ENCODE measurements around the gene ZSWIM7. TPM values are rescaled to one million over a fixed set of nuclear protein-coding genes. Genes with fewer than 3 reads are reported as not detected.

ZSWIM7 gene
- total RNA-seq, 6 experiments from 2014 or later = 10.6 to 21.8 (median 11.8) TPM

DNA sequence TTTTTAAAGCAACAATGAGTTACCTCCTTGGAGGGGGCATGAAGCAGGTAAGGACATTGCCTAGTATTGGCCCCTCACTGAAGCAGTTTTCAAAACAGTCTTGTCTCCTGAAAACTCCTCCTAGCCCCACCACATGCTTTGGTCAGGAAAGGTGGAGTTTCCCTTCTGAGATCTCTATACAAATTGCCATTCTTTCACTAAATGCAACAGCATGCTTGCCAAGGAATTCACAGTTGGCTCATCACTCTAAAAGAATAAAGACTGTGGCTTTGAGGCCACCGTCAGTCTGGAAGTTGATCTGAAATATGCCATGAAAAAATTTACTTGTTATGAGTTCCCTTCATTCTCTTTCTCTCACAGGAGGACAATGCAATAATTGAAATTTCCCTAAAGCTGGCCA lies 4.3 kb upstream of the ZSWIM7 start:
- TF ChIP-seq, protein P1, sequence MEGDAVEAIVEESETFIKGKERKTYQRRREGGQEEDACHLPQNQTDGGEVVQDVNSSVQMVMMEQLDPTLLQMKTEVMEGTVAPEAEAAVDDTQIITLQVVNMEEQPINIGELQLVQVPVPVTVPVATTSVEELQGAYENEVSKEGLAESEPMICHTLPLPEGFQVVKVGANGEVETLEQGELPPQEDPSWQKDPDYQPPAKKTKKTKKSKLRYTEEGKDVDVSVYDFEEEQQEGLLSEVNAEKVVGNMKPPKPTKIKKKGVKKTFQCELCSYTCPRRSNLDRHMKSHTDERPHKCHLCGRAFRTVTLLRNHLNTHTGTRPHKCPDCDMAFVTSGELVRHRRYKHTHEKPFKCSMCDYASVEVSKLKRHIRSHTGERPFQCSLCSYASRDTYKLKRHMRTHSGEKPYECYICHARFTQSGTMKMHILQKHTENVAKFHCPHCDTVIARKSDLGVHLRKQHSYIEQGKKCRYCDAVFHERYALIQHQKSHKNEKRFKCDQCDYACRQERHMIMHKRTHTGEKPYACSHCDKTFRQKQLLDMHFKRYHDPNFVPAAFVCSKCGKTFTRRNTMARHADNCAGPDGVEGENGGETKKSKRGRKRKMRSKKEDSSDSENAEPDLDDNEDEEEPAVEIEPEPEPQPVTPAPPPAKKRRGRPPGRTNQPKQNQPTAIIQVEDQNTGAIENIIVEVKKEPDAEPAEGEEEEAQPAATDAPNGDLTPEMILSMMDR (IDR thresholded peaks at IDR 0.05) = no peak
- no peak for TF ChIP-seq POLR2A (IDR thresholded peaks at IDR 0.05)
- DNase-seq = no peak
- no peaks in the 10 kb centered on the region for H3K27me3 ChIP-seq
- no peaks in the 10 kb centered on the region for H3K9me3 ChIP-seq
- no peak overlapping the region for H3K4me3 ChIP-seq
- 71% methylated on average over 1 of the region's 1 CpG for WGBS (ENCODE audit: insufficient coverage, low coverage, low lambda C conversion rate, missing lambda C conversion rate)
- H3K27ac ChIP-seq = no peak overlapping the region
- intact Hi-C loops (cut with DNase I) = no loop called here
- peaks cover 0 to 9% (median 0%) of the 10 kb centered on the region in 4 donors for H3K4me1 ChIP-seq
- peaks cover 0 to 73% (median 27%) of the 10 kb centered on the region in 4 donors for H3K36me3 ChIP-seq
- no peak for ATAC-seq

DNA sequence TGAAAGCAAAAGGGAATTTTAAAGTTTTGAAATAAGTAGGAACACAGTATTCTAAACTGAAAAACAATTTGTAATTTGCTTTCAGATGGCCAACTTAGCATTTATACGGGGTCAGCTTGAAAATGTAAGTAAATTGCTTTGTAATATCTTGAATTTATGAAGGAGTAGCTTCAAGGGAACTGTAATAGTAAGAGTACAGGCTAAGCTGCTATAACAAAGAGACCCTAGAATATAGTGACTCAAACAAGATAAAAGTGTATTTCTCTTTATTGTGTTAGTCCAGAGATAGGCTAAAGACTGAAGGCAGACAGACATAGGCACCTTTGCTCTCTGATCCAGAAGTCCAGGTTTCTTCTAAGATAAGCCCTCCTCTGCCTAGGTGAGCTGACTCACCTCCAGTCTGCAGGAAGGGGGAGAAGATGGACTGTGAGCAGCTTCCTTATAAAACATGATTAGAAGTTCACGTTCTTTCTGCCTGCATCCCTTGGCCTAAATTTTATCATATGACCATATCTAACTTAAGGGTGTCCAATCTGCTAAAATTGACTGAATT lies 3.3 kb upstream of the ZSWIM7 start:
- H3K27me3 ChIP-seq = no peaks in the 10 kb centered on the region
- WGBS (ENCODE audit: insufficient coverage, low coverage, low lambda C conversion rate, missing lambda C conversion rate) = 94% methylated on average over 2 of the region's 2 CpGs
- TF ChIP-seq, protein P1 (IDR thresholded peaks at IDR 0.05) = no peak
- no peak for TF ChIP-seq POLR2A (IDR thresholded peaks at IDR 0.05)
- peaks cover 0 to 64% (median 26%) of the 10 kb centered on the region in 4 donors for H3K36me3 ChIP-seq
- H3K4me3 ChIP-seq = no peak overlapping the region
- no peaks in the 10 kb centered on the region for H3K9me3 ChIP-seq
- H3K27ac ChIP-seq = no peak overlapping the region
- H3K4me1 ChIP-seq = peaks cover 0 to 14% (median 0%) of the 10 kb centered on the region in 4 donors
- DNase-seq (no peak), ATAC-seq (no peak)
- intact Hi-C loops (cut with DNase I) = no loop called here

DNA sequence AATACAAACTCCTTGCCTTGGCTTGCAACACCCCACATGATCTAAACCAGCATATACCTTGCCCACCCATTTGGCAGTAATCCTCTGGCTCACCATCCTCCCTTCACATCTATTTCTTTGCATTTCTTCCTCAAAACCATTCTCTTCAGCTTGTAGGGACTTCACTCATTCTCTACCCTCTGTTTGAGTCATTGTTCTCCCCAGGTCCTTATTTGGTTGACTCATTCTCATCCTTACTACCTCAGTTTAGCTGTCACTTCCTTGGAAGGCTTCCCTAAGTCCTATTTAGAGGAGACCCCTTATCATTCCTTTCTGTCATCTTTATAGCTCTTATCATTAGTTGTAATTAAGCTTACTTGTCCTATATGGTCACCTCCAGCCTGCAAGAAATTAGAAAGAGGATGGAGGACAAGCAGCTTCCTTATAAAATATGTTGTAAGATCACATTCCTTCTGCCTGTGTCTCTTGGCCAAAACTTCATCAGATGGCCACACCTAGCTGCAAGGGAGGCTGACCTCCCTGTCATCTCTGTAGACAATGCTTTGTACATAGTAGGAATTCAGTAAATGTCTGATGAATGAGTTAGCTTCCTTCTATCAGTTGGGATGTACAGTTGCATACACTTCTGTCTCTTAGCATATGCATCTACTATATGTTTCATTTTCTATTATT lies 1.9 kb upstream of the ZSWIM7 start:
- Histone ChIP-seq H3K4me1 (peaks cover 0 to 14% (median 0%) of the 10 kb centered on the region in 4 donors), H3K4me3 (no peak overlapping the region), H3K36me3 (peaks cover 0 to 50% (median 22%) of the 10 kb centered on the region in 4 donors), H3K9me3 (no peaks in the 10 kb centered on the region), H3K27ac (no peak overlapping the region), H3K27me3 (no peaks in the 10 kb centered on the region)
- ATAC-seq (no peak), DNase-seq (no peak)
- intact Hi-C loops (cut with DNase I) = no loop called here
- TF ChIP-seq POLR2A (IDR thresholded peaks at IDR 0.05) = no peak
- TF ChIP-seq, protein P1 (IDR thresholded peaks at IDR 0.05) = no peak

DNA sequence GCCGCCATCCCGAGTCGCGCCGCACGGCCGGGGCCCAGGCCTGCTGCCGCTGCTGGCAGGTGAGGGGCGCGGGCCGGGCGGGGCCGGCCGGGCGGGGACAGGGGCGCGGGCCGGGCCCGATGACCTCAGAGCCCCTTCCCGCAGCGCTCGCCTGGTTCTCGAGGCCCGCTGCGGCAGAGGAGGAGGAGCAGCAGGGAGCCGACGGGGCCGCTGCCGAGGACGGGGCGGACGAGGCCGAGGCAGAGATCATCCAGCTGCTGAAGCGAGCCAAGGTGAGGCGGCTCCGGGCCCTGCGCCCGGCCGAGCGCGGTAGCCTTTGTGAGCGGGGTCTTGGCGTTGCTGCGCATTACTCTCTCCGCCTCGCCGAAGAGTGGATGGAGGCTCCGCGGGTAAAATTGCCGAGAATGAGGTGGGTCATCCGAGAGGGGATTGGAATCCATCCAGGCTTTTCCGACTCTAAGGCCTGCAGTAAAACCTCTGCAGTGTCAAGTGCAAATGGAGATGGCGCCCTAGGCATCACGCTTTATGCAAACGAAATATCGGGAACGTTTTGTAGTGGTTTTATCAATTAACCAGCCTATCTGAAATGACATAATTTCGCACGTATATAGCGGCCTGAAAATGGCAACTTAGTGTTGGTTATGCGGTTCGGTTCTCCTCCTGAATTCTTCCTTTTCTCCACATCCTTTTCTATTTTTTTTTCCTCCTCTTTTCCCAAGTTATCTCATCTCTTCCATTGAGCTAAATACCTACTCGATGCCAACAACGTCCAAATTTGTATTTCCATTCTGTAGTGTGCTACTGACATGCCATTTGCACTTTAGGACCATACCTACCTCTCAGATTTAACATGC lies 697 bp upstream of the ZSWIM7 start:
- H3K27me3 ChIP-seq = no peaks in the 10 kb centered on the region
- 1% methylated on average over 18 of the region's 64 CpGs for WGBS (ENCODE audit: insufficient coverage, low coverage, low lambda C conversion rate, missing lambda C conversion rate)
- intact Hi-C loops (cut with DNase I) = loop anchor here in 1 of 2 donors (10.0 kb wide), 1 partner anchor 55 kb away; the partner anchor contains the start of gene ADORA2B
- DNase-seq (no peak), ATAC-seq (peak; percentile 15 to 45 (median 36))
- H3K4me1 ChIP-seq = peaks cover 0 to 14% (median 0%) of the 10 kb centered on the region in 4 donors
- TF ChIP-seq, protein P1 (IDR thresholded peaks at IDR 0.05) = no peak
- TF ChIP-seq POLR2A (IDR thresholded peaks at IDR 0.05) = no peak
- no peaks in the 10 kb centered on the region for H3K9me3 ChIP-seq
- peak overlapping the region; percentile 88 to 96 (median 91) for H3K27ac ChIP-seq
- H3K36me3 ChIP-seq = peaks cover 0 to 38% (median 18%) of the 10 kb centered on the region in 4 donors
- H3K4me3 ChIP-seq = peak overlapping the region; percentile 65 to 82 (median 76)

Measured in right lobe of liver (tissue), 6 donors.